HG03432 (cell line): ENCODE data around the gene PTGES2.

Experiments
- ATAC-seq: cut with Tn5 transposase; IDR thresholded peaks from one replicate; pipeline ENCODE4 v1.9.1; 2021; ENCODE audit warnings: mild to moderate bottlenecking, moderate library complexity; ENCODE audit not compliant: unreplicated experiment

PTGES2 gene

GRCh38 chr9:128106181-128106939 is 21.2 kb downstream of the PTGES2 start:
- no peak for ATAC-seq

- ATAC-seq = no peak
Measured at GRCh38 chr9:128105538-128106175, 21.9 kb downstream of the PTGES2 start.

- ATAC-seq = no peak
Measured at GRCh38 chr9:128104171-128104618, 23.3 kb downstream of the PTGES2 start.

- no peak for ATAC-seq
Measured at GRCh38 chr9:128103589-128103962, 24.0 kb downstream of the PTGES2 start.

- ATAC-seq = no peak
Measured at GRCh38 chr9:128102861-128103588, 24.5 kb downstream of the PTGES2 start.

- no peak for ATAC-seq
Measured at GRCh38 chr9:128102196-128102595, 25.3 kb downstream of the PTGES2 start.

- ATAC-seq = no peak
Measured at GRCh38 chr9:128101690-128102089, 25.8 kb downstream of the PTGES2 start.

- no peak for ATAC-seq
Measured at GRCh38 chr9:128101231-128101661, 26.3 kb downstream of the PTGES2 start.

- no peak for ATAC-seq
Measured at GRCh38 chr9:128100581-128100980, 26.9 kb downstream of the PTGES2 start.

GRCh38 chr9:128099932-128100491 is 27.5 kb downstream of the PTGES2 start:
- no peak for ATAC-seq

- ATAC-seq = no peak
Measured at GRCh38 chr9:128099231-128099931, 28.1 kb downstream of the PTGES2 start.

GRCh38 chr9:128098297-128099230 is 29.0 kb downstream of the PTGES2 start:
- no peak for ATAC-seq

GRCh38 chr9:128097543-128098296 is 29.8 kb downstream of the PTGES2 start:
- no peak for ATAC-seq

- no peak for ATAC-seq
Measured at GRCh38 chr9:128096616-128097536, 30.7 kb downstream of the PTGES2 start.

GRCh38 chr9:128094950-128095544 is 32.5 kb downstream of the PTGES2 start:
- no peak for ATAC-seq

GRCh38 chr9:128094166-128094949 is 33.2 kb downstream of the PTGES2 start:
- peak; percentile 89 for ATAC-seq

GRCh38 chr9:128093011-128093410 is 34.5 kb downstream of the PTGES2 start:
- no peak for ATAC-seq
